ENCODE results near the gene GNA12.

Gene GNA12

GRCh38 chr7:2818653-2819052 lies 25.5 kb downstream of the GNA12 start:
- no peak for DNase-seq (ENCODE audit: low read depth in 2 of 2)

GRCh38 chr7:2818121-2818520 lies 26.0 kb downstream of the GNA12 start:
- DNase-seq (ENCODE audit: low read depth in 2 of 2) = no peak

DNA sequence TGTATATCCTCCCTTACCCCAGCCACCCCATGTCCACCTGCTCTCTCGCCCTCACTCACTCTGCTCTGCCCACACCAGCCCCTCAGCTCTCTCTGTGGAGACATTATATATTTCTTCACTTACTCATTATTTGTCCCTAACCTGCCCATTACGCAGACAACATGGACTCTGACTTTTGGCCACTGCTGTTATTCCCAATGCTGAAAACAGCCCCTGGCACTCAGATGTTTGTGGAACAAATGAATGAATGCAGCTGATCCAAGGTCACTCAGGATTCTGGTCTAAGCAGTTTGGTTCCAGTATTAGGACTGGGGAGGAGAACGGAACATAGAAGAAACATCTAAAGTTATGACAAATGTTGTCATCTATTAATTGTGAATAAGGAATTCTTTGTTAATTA lies 26.7 kb downstream of the GNA12 start:
- no peak for DNase-seq (ENCODE audit: low read depth in 2 of 2)

- DNase-seq (ENCODE audit: low read depth in 2 of 2) = no peak
These were observed 28.2 kb downstream of the GNA12 start for GRCh38 chr7:2815875-2816245.

- no peak for DNase-seq (ENCODE audit: low read depth in 2 of 2)
These were observed 28.9 kb downstream of the GNA12 start for GRCh38 chr7:2814946-2815874.

DNA sequence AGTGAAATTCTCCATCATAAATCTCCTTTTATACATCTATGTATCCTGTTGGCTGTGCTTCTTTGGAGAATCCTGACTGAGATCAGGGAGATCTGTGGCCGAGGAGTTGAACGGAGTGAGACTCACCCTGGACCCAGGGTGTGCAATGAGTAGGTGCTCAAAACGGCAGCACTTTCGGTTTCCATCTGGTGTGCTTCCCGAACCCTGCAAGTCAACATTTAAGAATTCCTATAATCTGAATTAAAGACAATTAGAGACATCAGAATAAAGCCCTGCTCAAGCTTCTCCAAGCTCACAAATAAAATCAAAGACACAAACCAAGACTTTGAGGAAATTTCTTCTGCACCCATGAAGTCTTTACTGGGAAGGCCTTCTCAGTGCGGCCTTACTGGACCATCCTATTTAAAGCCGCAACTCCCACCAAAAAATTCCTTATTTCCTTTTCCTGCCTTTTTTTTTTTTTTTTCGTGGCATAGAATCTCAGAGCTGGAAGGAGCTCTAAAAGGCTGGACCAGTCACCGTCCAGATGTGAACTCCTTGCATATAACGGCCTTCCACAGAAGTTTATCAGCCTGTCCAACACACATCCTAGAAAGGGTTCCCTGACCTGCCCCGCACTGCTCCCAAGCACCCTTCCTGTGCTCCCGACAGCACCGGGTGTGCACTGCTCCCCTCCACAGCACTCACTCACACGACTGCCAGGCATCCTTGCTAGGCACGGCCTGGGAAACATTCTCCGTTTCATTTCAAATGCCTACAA lies 29.7 kb downstream of the GNA12 start:
- DNase-seq (ENCODE audit: low read depth in 2 of 2) = no peak

DNA sequence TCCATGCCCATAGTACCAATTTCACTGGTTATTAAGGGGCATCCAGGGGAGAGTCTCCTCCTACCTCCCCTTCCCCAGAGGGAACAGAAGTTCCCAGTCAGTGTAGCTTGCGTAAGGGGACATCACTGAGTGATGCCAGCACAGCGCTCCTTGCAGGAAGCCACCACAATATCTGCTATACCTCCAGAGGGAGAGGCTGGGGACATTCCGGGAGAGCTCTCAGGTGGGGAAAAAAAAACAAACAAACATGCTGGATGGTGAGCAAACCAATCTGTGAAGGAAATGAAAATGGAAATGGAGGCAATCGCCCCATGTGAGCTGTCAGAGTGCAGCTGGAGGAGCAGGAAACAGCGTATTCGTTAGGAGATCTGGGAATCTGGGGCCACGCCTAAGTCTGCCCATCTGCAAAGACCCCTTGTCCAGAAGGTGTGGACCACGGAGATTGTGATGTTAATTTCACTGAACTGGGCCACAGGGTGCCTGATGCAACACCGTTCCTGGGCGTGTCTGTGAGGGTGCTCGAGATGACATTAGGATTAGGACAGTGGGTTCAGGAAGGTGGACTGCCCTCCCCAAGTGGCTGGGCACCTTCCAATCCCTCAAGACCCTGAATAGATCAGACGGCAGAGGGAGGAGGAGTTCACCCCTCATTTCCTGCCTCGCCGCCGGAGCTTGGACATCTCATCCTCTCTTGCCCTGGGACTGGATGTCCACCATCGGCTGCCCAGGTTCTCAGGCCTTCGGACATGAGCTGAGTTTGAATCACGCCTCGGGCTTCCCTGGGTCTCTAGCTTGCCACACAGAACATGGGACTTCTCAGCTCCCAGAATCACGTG lies 30.5 kb downstream of the GNA12 start:
- no peak for DNase-seq (ENCODE audit: low read depth in 2 of 2)

DNA sequence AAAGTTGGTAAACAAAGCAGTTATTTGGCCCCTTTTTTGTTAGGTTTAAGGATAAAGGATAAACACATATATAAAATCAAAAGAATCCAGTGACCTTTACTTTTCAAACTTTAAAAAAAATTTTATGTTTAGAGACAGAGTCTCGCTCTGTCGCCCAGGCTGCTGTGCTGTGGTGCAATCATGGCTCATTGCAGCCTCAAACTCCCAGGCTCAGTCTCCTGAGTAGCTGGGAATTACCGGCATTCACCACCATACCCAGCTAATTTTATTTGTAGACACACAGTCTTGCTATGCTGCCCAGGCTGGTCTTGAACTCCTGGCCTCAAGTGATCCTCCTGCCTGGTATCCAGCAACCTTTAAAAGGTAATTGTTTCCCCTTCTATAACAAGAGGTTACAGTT lies 31.3 kb downstream of the GNA12 start:
- DNase-seq (ENCODE audit: low read depth in 2 of 2) = no peak

DNA sequence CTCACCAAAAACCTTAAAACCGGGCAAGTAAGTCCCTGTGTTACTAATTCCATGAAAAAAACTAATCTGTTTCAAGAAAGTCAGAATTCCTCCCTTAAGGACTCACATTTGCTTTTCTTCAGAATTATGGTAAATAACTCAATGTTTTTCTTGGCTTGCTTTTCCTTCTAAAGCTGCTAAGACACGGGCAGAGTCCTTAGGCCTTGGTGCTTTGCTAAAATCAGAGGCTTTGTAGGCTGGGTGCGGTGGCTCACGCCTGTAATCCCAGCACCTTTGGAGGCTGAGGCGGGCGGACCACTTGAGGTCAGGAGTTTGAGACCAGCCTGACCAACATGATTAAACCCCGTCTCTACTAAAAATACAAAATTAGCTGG lies 32.0 kb downstream of the GNA12 start:
- no peak for DNase-seq (ENCODE audit: low read depth in 2 of 2)

GRCh38 chr7:2811476-2812113 lies 32.5 kb downstream of the GNA12 start:
- no peak for DNase-seq (ENCODE audit: low read depth in 2 of 2)

DNA sequence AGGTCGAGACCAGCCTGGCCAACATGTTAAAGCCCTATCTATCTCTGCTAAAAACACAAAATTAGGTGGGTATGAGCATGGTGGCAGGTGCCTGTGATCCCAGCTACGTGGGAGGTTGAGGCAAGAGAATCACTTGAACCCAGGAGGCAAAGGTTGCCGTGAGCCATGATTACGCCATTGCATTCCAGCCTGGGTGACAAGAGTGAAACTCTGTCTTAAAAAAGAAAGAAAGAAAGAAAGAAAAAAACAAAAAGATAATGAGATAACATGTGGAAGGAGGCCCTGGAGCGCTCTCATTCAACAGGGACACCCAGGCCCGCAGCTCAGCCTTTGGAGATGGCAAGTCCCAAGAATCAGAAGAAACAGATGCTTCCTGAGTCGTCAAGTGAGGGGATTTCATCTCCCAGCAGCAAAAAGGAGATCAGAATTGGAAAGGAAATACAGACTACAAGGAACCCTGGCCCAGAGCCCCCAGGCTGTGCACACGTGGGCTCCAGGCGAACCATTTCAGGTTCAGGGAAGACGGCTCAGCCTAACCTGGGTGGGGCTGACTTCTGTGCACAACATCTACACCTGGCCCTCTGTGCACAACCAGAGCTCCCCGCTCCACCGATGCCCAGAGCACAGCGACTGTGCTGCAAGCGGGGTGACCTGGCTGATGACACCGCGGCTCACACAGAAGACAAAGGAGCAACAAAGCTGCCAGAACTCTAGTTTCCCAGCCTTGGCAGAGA lies 33.3 kb downstream of the GNA12 start:
- no peak for DNase-seq (ENCODE audit: low read depth in 2 of 2)

DNA sequence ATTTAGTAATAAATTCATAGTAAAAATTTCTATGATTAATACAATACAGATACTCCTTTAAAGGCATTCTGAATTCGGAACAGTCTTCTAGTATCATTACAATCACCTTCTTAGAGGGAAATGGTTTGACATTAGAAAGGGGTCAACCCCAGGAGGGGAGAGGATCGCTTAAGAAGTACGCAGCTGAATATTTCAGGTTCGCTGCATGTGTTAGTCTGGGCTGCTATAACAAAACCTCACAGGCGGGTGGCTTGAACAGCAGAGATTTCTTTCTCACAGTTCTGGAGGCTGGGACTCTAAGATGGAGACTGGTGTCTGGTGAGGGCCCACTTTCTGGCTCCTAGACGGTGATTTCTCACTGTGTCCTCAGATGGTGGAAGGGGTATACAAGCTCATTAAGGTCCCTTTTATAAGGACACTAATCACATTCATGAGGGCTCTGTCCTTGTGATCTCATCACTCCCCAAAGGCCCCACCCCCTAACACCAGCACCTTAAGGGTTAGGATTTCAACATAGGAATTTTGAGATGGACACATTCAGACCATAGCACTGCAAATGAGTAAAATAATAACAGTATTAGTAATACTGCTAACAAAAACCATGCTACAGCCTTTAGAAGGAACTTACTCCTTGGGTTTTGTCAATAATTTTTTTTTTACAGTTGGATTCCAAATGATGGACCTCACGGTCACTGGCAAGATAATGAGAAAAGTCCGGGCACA lies 34.0 kb downstream of the GNA12 start:
- no peak for DNase-seq (ENCODE audit: low read depth in 2 of 2)

GRCh38 chr7:2808891-2809665 lies 35.0 kb downstream of the GNA12 start:
- DNase-seq (ENCODE audit: low read depth in 2 of 2) = no peak

DNA sequence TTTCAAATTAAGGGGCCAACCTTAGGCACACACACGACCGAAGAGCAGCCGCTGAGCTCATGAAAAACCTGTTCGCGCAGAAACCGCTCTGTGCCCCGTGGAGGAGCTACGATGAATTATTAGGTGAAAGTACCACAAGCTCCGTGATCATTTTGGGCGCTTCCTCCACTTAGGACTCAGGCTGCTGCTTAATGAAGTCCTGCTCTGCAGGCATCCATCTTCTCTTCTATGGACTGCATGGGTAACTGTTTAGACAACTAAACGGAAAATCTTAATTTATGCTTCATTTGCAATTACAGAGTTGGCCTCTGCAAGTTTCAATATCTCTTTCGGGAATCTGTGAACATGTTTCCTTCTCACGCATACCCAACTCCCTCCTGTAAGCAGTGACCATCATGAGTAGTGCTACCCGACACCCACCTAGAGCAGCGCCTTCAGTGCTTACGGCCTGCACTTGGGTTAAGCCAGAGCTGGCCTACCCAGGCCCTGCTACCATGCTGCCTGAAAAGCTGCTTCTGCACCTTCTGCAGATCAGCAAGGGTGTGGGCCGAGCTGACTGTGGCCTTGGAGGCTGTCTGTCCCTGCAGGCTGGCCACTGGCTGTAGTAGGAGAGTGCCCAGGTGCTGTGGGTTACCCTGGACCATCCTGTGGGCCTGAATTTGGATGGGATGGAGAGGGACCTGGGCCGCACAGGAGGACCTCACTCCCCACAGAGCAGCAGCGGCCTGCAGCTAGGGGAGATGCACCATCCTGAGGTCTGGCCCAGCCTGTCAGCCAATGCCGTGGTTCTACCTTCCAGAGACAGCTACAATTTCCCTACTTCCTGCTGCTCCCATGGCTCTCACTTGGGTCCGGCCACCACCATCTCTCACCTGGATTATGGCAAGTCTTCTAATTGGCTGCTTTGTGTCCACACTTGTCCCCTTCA lies 36.0 kb downstream of the GNA12 start:
- DNase-seq (ENCODE audit: low read depth in 2 of 2) = peak in 1 of 2 experiments; percentile 24

DNA sequence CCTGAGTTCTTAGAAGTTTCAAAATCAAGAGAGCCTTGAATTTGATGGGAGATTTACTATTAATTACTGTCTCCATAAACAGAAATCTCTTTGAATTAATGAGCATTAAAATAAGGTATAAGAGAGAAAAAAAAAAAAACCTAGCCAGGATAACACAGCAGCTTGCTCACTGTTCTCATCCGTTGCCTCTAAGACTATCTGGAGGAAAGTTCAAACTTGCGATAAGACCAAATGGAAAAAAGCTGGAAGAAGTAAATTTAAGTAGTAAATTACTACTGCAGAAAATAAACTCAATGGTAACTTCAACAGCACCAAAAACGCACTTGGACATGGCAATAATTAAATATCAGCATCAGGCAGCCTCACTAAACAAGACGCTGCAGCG lies 36.7 kb downstream of the GNA12 start:
- DNase-seq (ENCODE audit: low read depth in 2 of 2) = no peak

- no peak for DNase-seq (ENCODE audit: low read depth in 2 of 2)
These were observed 37.5 kb downstream of the GNA12 start for GRCh38 chr7:2806571-2806970.

GRCh38 chr7:2805213-2805944 lies 38.7 kb downstream of the GNA12 start:
- no peak for DNase-seq (ENCODE audit: low read depth in 2 of 2)

All from fibroblast of skin of left quadriceps (primary cell).